Renal cortex interstitium (tissue), 11 donors: ENCODE data around the gene ERN1. TPM values are rescaled to one million over a fixed set of nuclear protein-coding genes. Genes with fewer than 3 reads are reported as not detected.

Experiments used
- DNase-seq, 11 donors: peaks; one replicate each; pipeline ENCODE4 v3.0.0-alpha.2; 2013; ENCODE audit warnings: low read depth in 9 of 11, low spot score in 4 of 11; ENCODE audit errors: extremely low read depth in 1 of 11
- polyA plus RNA-seq, 3 donors: library from polyadenylated mRNA; unstranded; fragments of 120-200 nt; gene quantifications; one replicate each; pipeline ENCODE4 v1.2.1, GENCODE V29; 2013; ENCODE audit not compliant: insufficient read length in 3 of 3

The ERN1 gene
- polyA plus RNA-seq, 3 donors = 8.3 to 9.7 (median 8.6) TPM

- no peak for DNase-seq
These were observed 52.6 kb downstream of the ERN1 start for GRCh38 chr17:64077379-64077778.

DNA sequence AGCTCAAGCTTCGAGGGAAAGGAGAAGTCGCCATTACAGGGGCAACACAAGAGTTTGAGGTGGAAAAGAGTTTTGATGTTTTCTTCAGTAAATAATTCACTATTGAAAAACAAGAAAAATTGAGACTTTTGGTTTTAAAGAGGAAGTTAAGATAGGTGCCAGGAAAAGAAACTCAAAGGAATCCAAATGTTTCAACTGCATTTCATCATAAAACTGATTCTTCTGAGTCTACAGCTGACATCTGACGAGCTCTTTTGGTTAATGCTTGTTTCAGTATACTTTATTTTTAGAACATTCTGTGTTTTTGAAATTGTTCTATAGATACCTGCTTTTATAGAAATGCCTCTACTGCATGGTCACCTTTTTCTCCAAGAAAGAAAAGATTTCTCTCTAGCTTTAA is 54.0 kb downstream of the ERN1 start:
- DNase-seq = no peak

DNA sequence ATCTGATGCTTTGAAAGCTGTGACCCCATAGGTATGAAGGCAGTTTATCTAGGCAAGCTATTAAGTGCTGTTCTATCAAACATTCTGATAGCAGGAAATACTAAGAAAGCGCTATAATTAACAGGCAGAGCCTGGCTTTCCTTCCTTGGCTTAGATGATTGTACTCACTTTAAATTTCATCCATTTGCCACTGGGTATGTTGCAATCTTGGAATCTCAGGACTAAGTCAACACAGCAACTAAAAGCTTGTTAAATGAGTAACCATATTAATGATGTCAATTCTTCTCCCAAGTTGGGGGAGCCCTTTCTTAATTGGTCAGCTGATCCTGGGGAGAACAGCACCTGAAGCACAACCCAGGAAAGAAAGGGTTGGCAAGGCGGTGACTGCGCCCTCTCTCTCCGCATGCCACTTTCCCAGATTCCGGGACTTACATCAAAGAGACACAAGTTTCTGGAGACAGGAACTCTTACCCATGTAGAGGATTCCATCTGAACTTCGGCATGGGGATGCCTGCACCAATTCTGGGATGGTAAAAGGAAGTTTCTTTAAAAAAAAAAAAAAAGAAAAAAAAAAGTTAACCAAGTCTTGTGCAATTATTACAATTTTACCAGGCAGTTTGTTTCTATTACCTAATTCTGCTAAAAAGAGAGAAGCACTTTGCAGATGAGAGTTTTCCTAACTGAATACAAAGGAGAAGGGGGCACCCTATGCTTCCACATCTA is 55.1 kb downstream of the ERN1 start:
- DNase-seq = peak in 1 of 11 donors; percentile 39

GRCh38 chr17:64073771-64074703 is 55.9 kb downstream of the ERN1 start:
- no peak for DNase-seq

DNA sequence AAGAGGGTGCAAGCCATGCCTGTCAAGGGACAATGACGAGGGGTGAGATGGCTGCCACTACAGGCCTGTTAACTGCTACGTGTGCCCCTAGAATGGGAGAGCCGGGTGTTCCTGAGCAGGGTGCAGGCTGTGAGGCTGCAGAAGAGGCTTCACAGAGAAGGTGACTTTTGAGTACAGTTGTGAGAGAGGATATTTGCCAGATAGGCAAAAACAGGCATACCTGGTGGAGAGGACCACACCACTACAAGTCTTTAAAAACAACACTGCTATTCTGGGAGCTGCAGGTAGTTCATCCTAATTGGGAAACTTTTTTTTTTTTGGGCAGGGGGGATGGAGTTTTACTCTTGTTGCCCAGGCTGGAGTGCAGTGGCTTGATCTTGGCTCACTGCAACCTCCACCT is 58.8 kb downstream of the ERN1 start:
- DNase-seq = no peak

DNA sequence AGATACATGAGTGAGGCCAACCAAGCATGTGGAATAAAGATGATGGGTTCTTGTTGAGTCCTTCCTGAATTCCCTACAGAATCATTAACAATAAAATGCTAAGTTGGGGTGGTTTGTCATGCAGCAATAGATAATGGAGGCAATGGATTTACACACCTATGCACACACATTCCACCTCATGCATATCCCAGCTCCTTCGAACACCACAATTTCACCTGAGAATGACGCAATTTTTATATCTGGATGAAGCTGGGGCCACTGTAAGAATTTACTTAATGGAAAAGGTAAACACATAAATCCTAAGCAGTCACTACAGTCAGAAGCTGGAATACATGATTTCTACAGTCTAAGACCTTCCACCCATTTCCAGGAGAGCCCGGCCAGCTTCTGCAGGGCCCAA is 59.7 kb downstream of the ERN1 start:
- no peak for DNase-seq

DNA sequence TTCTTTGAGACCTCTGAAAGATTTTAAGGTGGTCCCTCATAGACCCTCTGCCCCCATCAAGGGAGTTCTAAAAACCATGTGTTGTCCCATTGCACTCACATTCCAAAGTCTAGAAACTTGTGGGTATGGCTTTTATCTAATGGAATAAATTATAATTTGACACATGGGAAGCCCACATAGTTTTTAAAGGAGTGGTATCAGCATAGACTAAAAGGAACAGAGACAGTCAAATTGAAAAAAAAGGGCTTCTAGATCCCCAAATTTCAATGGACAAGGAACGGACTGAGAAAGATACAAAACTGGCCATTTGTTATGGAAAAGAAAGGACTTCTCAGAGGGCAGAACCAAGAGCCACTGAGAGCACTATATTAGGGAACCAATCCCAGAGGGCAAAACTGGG is 60.8 kb downstream of the ERN1 start:
- no peak for DNase-seq

- no peak for DNase-seq
These were observed 62.3 kb downstream of the ERN1 start for GRCh38 chr17:64067657-64068056.

DNA sequence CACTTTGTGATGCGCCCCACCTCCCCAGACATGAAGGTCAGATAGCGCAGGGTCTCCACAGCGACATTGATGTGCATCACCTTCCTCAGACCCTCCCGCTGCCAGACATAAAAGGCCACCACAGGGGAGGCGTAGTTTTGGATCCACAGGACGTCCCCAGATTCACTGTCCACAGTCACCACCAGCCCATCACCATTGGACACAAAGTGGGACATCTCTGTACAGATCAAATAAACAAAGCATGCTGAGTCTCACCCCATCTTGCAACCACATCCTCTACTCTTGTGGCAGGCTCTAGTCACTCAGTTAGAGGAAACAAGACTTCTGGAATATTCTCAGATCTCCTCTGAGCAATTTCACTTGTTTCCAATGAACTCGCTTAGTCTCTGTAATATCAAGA is 63.2 kb downstream of the ERN1 start:
- DNase-seq = no peak

- no peak for DNase-seq
These were observed 64.8 kb downstream of the ERN1 start for GRCh38 chr17:64065161-64065560.

- DNase-seq = no peak
These were observed 65.6 kb downstream of the ERN1 start for GRCh38 chr17:64064331-64064730.

GRCh38 chr17:64063766-64064224 is 66.1 kb downstream of the ERN1 start:
- peak in 4 of 11 donors; percentile 44 to 58 (median 48) for DNase-seq

- DNase-seq = no peak
These were observed 66.9 kb downstream of the ERN1 start for GRCh38 chr17:64063088-64063487.

- no peak for DNase-seq
These were observed 68.6 kb downstream of the ERN1 start for GRCh38 chr17:64061178-64061898.

GRCh38 chr17:64060331-64060730 is 69.6 kb downstream of the ERN1 start:
- DNase-seq = no peak

DNA sequence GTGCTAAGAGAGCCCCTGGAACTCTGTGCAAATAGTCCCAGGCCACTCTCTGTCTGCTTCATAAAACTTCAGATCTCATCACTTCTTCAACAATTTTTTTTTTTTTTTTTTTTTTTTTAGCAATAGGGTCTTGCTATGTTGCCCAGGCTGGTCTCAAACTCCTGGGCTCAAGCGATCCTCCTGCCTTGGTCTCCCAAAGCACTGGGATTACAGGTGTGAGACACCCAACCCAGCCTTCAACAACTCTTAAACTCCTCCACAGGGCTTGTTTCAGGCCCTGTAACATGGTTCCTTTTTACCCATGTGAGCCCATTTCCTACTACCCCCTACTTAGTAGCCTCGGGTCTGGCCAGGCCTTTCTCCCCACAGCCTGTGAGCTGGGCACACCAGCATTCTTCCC is 70.2 kb downstream of the ERN1 start:
- no peak for DNase-seq

DNA sequence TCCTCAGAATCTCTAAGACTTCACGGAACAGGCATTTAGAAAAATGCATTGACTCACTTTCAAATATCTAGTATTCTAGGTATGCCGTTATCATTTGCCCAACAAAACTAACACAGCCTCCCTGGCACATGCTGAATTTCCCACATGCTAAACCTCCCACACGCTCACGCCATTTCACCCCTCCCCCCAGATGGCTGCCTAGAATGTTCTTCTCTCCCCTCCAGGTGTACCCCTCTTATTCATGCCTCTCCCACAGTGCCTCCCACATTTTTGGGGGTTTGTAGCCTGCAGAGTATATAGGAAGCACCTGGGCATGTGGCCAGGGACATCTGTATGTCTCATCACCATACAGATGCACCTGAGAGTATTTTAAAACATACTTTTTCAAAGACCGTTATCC is 71.3 kb downstream of the ERN1 start:
- DNase-seq = no peak

DNA sequence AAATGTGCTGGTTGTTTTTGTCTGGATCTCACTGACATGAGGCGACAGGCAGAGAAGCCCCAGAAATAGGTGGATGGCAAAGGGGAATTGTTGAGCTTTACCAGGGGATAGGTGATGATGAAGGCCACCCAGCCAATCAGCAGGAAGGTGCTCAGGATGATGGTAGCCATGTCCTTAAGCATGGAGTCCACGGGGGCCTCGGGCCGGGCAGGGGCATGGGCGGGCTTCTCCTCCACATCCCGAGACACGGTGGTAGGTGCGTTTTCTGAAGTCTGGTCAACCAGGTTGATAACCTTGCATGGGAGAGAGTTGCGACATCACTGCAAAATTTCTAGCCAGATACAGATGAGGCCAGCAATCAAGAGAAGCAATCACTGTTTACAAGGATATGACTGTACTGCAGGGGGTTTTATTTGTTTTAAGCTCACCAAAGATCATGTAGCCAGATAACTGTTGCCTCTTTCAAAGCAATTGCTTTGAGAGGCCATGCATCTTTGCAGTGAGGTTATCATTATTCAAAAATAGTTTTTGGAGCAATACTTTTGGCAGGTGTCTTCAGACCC is 72.2 kb downstream of the ERN1 start:
- DNase-seq = no peak

GRCh38 chr17:64056269-64057005 is 73.5 kb downstream of the ERN1 start:
- DNase-seq = no peak
